HepG2 (cell line): Measurements from ENCODE around the gene SLC6A6. TPM values are rescaled to one million over a fixed set of nuclear protein-coding genes. Genes with fewer than 3 reads are reported as not detected.

ENCODE experiments used
- ATAC-seq: fragments of 200-7000 bp; cut with Tn5 transposase; 3 replicates; pipeline ENCODE4 v1.9.1; 2020; ENCODE audit warnings: mild to moderate bottlenecking, moderate library complexity
- BruUV-seq: library from RNA; stranded (reverse); fragments of 400-500 nt; replicated peaks from 2 replicates; lab custom pipeline; 2021; lab: Mats Ljungman, UMichigan
- CTCF ChIA-PET: fragments of 300-600 bp; formaldehyde crosslinking; extraction: SDS; loops from one replicate; lab custom pipeline; 2021; ENCODE audit warnings: low total read pairs, inconsistent platforms, low intra/inter-chr PET ratio; lab: Yijun Ruan, JAX
- POLR2A ChIA-PET: fragments of 350-600 bp; sonication (Branson Sonifier 250); formaldehyde crosslinking; loops from one replicate; lab custom pipeline; 2020; ENCODE audit warnings: antibody characterized with exemption, inconsistent platforms; lab: Yijun Ruan, JAX
- DNase-seq: peaks from one replicate; pipeline ENCODE4 v3.0.0-alpha.2; 2015; ENCODE audit warnings: low spot score
- FAIRE-seq: peaks from 3 replicates; lab custom pipeline; 2011; peaks lifted over from hg19 to GRCh38; lab: Jason Lieb, UNC
- H2AFZ ChIP-seq: one replicate; pipeline ENCODE4 v1.6.1; 2011; ENCODE audit warnings: low read length, inconsistent platforms
- H3K27ac ChIP-seq: fragments of 300-600 bp; 3 replicates; pipeline ENCODE4 v1.8.0; 2011; ENCODE audit warnings: mixed run types, mild to moderate bottlenecking, mixed read lengths, low read length, inconsistent platforms; ENCODE audit not compliant: insufficient read depth; ENCODE audit errors: extremely low read length
- H3K27me3 ChIP-seq, 2 experiments: fragments of 200-600 bp in 1 of 2; 2 replicates in 1 of 2; 3 replicates in 1 of 2; pipeline versions ENCODE4 v1.6.0 to v1.8.0; 2011; ENCODE audit warnings: low read length in 2 of 2, mild to moderate bottlenecking in 2 of 2, moderate library complexity in 2 of 2, inconsistent platforms in 1 of 2; ENCODE audit not compliant: insufficient read depth in 2 of 2, control insufficient read depth in 1 of 2
- H3K36me3 ChIP-seq, 2 experiments: fragments of 200-600 bp in 1 of 2; replicated peaks in 1 of 2; 2 replicates in 1 of 2; 3 replicates in 1 of 2; pipeline versions ENCODE4 v1.5.1 to v1.8.0; 2011; ENCODE audit warnings: low read length in 2 of 2, inconsistent platforms in 1 of 2; ENCODE audit not compliant: insufficient read depth in 2 of 2, control insufficient read depth in 1 of 2
- H3K4me1 ChIP-seq: 2 replicates; pipeline ENCODE4 v1.5.1; 2012; ENCODE audit warnings: low read length, inconsistent platforms; ENCODE audit not compliant: insufficient read depth
- H3K4me2 ChIP-seq: 2 replicates; pipeline ENCODE4 v1.6.0; 2011; ENCODE audit warnings: low read depth, low read length, inconsistent platforms
- H3K4me3 ChIP-seq, 3 experiments: fragments of 200-600 bp in 1 of 3; sonication (generic), shearing (Covaris generic) in 1 of 3; replicated peaks in 1 of 3; 2 replicates each; pipeline ENCODE4 v1.5.1; 2011 to 2016; ENCODE audit warnings: low read length in 3 of 3, inconsistent platforms in 2 of 3, low read depth in 2 of 3, mild to moderate bottlenecking in 2 of 3, control low read depth in 1 of 3, mixed read lengths in 1 of 3; ENCODE audit not compliant: insufficient read depth in 1 of 3
- H3K79me2 ChIP-seq: one replicate; pipeline ENCODE4 v1.6.1; 2011; ENCODE audit warnings: low read length, inconsistent platforms; ENCODE audit not compliant: insufficient read depth
- H3K9ac ChIP-seq: 2 replicates; pipeline ENCODE4 v1.6.0; 2011; ENCODE audit warnings: mild to moderate bottlenecking, low read depth, low read length, inconsistent platforms; ENCODE audit not compliant: insufficient read depth
- H3K9me3 ChIP-seq: 2 replicates; pipeline ENCODE4 v1.5.1; 2012; ENCODE audit warnings: mild to moderate bottlenecking, low read length
- H4K20me1 ChIP-seq: 2 replicates; pipeline ENCODE4 v1.6.0; 2011; ENCODE audit warnings: inconsistent platforms, mild to moderate bottlenecking, low read length, moderate library complexity; ENCODE audit not compliant: insufficient read depth
- ADNP ChIP-seq: sonication (generic); formaldehyde crosslinking; IDR thresholded peaks from 2 replicates; pipeline ENCODE4 v1.4.0; 2020; ENCODE audit warnings: missing genetic modification reagents
- BCL3 ChIP-seq: sonication (generic); formaldehyde crosslinking; IDR thresholded peaks from 2 replicates; pipeline ENCODE4 v1.5.1; 2020; ENCODE audit warnings: mild to moderate bottlenecking, missing genetic modification reagents, moderate library complexity
- FLYWCH1 ChIP-seq: sonication (generic); formaldehyde crosslinking; IDR thresholded peaks from 2 replicates; pipeline ENCODE4 v1.8.1; 2023; ENCODE audit warnings: mild to moderate bottlenecking, missing genetic modification reagents
- FOXC1 ChIP-seq: sonication (generic); formaldehyde crosslinking; IDR thresholded peaks from 2 replicates; pipeline ENCODE4 v1.8.0; 2022; ENCODE audit warnings: mild to moderate bottlenecking, missing genetic modification reagents, borderline replicate concordance
- POGK ChIP-seq: sonication (generic); formaldehyde crosslinking; conservative IDR thresholded peaks from 2 replicates; pipeline ENCODE4 v1.8.0; 2022; ENCODE audit warnings: mild to moderate bottlenecking, moderate library complexity, missing genetic modification reagents
- RBFOX2 ChIP-seq: fragments of 200-400 bp; formaldehyde crosslinking; IDR thresholded peaks from 2 replicates; pipeline ENCODE4 v1.6.1; 2017; ENCODE audit warnings: low read depth, mild to moderate bottlenecking, low read length
- SALL2 ChIP-seq: sonication (generic); formaldehyde crosslinking; IDR thresholded peaks from 2 replicates; pipeline ENCODE4 v1.8.1; 2023; ENCODE audit warnings: mild to moderate bottlenecking, missing genetic modification reagents, inconsistent platforms
- ZBTB14 ChIP-seq: sonication (generic); formaldehyde crosslinking; IDR thresholded peaks from 2 replicates; pipeline ENCODE4 v1.4.0; 2020; ENCODE audit warnings: missing genetic modification reagents
- ZNF331 ChIP-seq: sonication (generic); formaldehyde crosslinking; IDR thresholded peaks from 2 replicates; pipeline ENCODE4 v1.4.0; 2020; ENCODE audit warnings: missing genetic modification reagents
- ZNF557 ChIP-seq: sonication (generic); formaldehyde crosslinking; IDR thresholded peaks from 2 replicates; pipeline ENCODE4 v1.4.0; 2020; ENCODE audit warnings: missing genetic modification reagents
- ZNF713 ChIP-seq: sonication (generic); formaldehyde crosslinking; IDR thresholded peaks from 2 replicates; pipeline ENCODE4 v1.4.0; 2020; ENCODE audit warnings: mild to moderate bottlenecking, missing genetic modification reagents
- ZNF776 ChIP-seq: sonication (generic); formaldehyde crosslinking; IDR thresholded peaks from 2 replicates; pipeline ENCODE4 v1.4.0; 2020; ENCODE audit warnings: mild to moderate bottlenecking, missing genetic modification reagents
- ZNF800 ChIP-seq: sonication (generic); formaldehyde crosslinking; IDR thresholded peaks from 2 replicates; pipeline ENCODE4 v1.4.0; 2020; ENCODE audit warnings: missing genetic modification reagents
- ZSCAN20 ChIP-seq: sonication (generic); formaldehyde crosslinking; IDR thresholded peaks from 2 replicates; pipeline ENCODE4 v1.4.0; 2020; ENCODE audit warnings: missing genetic modification reagents, mild to moderate bottlenecking, borderline replicate concordance
- WGBS: methylation state at CpG from one replicate; pipeline ENCODE4 v1.1.6; 2017; ENCODE audit warnings: low lambda C conversion rate; 5-methylcytosine and 5-hydroxymethylcytosine counted together
- in situ Hi-C: cut with HindIII; loops from 2 replicates; pipeline ENCODE4 v1.10.0; 2017; ENCODE audit warnings: low pct_unique_long_range_greater_than_20kb; ENCODE audit not compliant: extremely low pct_ligation_motif_present
- intact Hi-C: fragments of 100-400 bp; cut with micrococcal nuclease; formaldehyde crosslinking; loops from one replicate; pipeline ENCODE4 v1.10.0; 2022; ENCODE audit not compliant: unreplicated experiment
- polyA plus RNA-seq, 8 experiments: library from polyadenylated mRNA; depleted of rRNA in 3 of 8; stranded (reverse) in 7 of 8; unstranded in 1 of 8; fragments of >200 nt; fragmentation: Illumina TruSeq in 4 of 8; extraction: Trizol in 4 of 8; gene quantifications; 2 replicates each; pipeline versions ENCODE4 v1.2.1 to v1.2.3, GENCODE V29; 2011 to 2016; ENCODE audit warnings: low read depth in 4 of 8, missing spikeins in 1 of 8, mixed read lengths in 1 of 8; ENCODE audit not compliant: insufficient read depth in 1 of 8
- total RNA-seq, 5 experiments: library from RNA; depleted of rRNA; stranded (reverse); fragments of >200 nt; fragmentation: Illumina TruSeq; extraction: Trizol; gene quantifications; 2 replicates each; pipeline ENCODE4 v1.2.3, GENCODE V29; 2016; ENCODE audit warnings: low read depth in 1 of 5
- TF ChIP-seq, protein P1 (sequence below): sonication (generic); formaldehyde crosslinking; IDR thresholded peaks from 2 replicates; pipeline ENCODE4 v1.8.0; 2022; ENCODE audit warnings: missing genetic modification reagents, mild to moderate bottlenecking, borderline replicate concordance

SLC6A6 gene
- total and polyA plus RNA-seq, 2 of the 13 experiments (the other 11 are each of a cell fraction or from before 2014, with no cell fraction given): 14.1 to 20.7 TPM

DNA sequence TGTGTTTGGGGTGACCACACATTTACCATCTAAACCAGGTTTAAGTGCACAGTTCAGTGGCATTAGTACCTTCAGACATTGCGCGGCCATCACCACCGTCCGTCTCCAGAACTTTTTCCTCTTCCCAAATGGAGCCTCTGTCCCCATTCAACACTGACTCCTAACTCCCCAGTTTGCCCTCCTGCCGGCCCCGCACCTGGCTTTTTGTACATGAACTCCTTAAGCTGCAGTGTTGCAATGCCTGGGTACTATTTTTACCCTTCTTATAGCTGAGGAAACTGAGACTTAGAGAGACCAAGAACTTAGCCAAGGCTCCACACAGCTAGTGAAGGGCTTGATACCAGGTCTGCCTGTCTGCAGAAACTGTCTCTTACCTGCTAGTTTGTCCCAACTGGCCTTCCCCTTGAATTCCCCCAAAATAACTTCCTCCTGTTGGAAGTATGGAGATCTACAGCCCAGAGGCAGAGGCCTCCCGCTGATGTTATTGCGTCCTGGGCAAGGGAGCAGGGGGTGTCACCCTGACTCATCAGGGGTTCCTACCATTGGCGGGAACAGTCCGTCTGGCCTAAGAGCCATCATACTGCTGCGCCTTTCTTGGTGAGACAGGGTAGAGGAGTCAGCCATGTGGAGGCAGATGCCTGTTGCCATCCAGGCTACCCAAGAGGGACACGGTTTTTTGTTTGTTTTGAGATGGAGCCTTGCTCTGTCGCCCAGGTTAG lies 72.1 kb downstream of the SLC6A6 start:
- POLR2A ChIA-PET: no interaction called here

More for the DNA sequence above, 72.1 kb downstream of the SLC6A6 start:
- Histone ChIP-seq H3K9me3 (no peaks in the 10 kb centered on the region), H3K79me2 (no peaks in the 10 kb centered on the region), H2AFZ (no peak overlapping the region), H3K4me3 (no peak overlapping the region), H3K36me3 (peaks cover 15 to 58% of the 10 kb centered on the region in 2 experiments; a peak in 4 of 5 replicates), H3K27me3 (no peaks in the 10 kb centered on the region), H3K4me2 (no peak overlapping the region), H3K9ac (no peak overlapping the region)
- no peak for FAIRE-seq
- TF ChIP-seq FOXC1 (no peak), POGK (CRISPR knock-in tag) (no peak), SALL2 (CRISPR knock-in tag) (no peak), ZNF800 (CRISPR knock-in tag) (no peak), FLYWCH1 (CRISPR knock-in tag) (no peak), ZNF557 (no peak), ZSCAN20 (no peak), ADNP (CRISPR knock-in tag) (no peak), BCL3 (CRISPR knock-in tag) (no peak), ZNF331 (CRISPR knock-in tag) (no peak), ZBTB14 (CRISPR knock-in tag) (no peak), ZNF713 (CRISPR knock-in tag) (no peak), ZNF776 (CRISPR knock-in tag) (no peak), RBFOX2 (no peak)
- TF ChIP-seq, protein P1, sequence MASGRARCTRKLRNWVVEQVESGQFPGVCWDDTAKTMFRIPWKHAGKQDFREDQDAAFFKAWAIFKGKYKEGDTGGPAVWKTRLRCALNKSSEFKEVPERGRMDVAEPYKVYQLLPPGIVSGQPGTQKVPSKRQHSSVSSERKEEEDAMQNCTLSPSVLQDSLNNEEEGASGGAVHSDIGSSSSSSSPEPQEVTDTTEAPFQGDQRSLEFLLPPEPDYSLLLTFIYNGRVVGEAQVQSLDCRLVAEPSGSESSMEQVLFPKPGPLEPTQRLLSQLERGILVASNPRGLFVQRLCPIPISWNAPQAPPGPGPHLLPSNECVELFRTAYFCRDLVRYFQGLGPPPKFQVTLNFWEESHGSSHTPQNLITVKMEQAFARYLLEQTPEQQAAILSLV: no peak
- TF ChIP-seq, all 625 proteins: peak for 0
- H4K20me1 ChIP-seq: no peaks in the 10 kb centered on the region
- CTCF ChIA-PET: no interaction called here
- no peak for ATAC-seq
- in situ Hi-C loops: no loop called here
- intact Hi-C loops: no loop called here
- no peaks in the 10 kb centered on the region for H3K4me1 ChIP-seq
- no peak overlapping the region for H3K27ac ChIP-seq
- no peak for DNase-seq
- WGBS: 98% methylated on average over 10 of the region's 13 CpGs
- no TSS peak for BruUV-seq
